Rectal smooth muscle tissue (tissue), 1 donor: ENCODE data around the gene ROBO1.

Experiments
- H3K27ac ChIP-seq: one replicate; pipeline ENCODE4 v1.7.0; 2013; ENCODE audit warnings: low read depth, low read length, inconsistent platforms
- H3K27me3 ChIP-seq: one replicate; pipeline ENCODE4 v1.7.0; 2013; ENCODE audit warnings: low read length; ENCODE audit not compliant: control insufficient read depth, insufficient read depth
- H3K36me3 ChIP-seq: one replicate; pipeline ENCODE4 v1.7.0; 2013; ENCODE audit warnings: low read length; ENCODE audit not compliant: control insufficient read depth, insufficient read depth
- H3K4me1 ChIP-seq: one replicate; pipeline ENCODE4 v1.7.0; 2013; ENCODE audit warnings: low read length; ENCODE audit not compliant: control insufficient read depth, insufficient read depth
- H3K4me3 ChIP-seq: one replicate; pipeline ENCODE4 v1.7.0; 2013; ENCODE audit warnings: low read length
- H3K9ac ChIP-seq: one replicate; pipeline ENCODE4 v1.7.0; 2013; ENCODE audit warnings: low read length

The ROBO1 gene

DNA sequence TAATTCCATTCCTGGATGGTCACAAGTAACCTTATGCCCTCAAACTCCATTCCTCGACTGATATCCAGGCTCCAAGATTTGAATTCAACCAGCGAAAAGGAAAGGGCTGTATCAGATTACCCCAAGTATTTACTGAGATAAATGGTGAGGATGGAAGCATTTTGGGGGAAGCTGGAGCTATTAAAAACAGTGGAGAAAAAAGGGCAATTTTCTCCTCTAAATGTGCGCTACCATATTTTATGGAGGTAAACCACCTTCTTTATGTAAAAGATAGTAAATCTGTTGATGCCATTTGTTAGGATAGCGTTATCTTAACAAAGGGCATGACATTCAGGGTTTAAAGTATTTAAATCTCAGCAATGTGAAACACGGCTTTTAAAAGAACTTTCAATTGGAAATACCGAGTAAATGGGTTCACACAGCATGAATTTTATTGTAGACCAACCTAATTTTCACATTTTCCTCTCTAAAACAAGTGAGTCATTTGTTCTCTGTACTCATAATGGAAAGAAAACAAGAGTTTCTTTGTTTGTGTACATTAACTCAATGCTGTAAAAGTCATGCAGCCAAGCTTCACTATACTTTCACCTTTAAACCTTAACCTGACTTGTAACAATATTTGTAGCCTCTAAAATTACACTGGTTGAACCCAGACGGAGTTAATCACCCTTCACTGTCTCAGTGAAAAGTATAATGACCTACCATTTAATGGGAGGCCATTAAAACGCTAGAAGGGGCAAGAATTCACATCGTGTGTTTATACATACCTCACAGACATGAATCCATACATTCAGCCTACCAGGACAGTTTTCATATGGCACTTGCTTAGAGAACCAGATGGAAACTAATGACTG is 773.4 kb downstream of the ROBO1 start:
- no peak overlapping the region for H3K4me3 ChIP-seq
- no peak overlapping the region for H3K27ac ChIP-seq
- H3K4me1 ChIP-seq: no peaks in the 10 kb centered on the region
- no peaks in the 10 kb centered on the region for H3K36me3 ChIP-seq
- H3K27me3 ChIP-seq: no peaks in the 10 kb centered on the region
- H3K9ac ChIP-seq: no peak overlapping the region

- H3K4me1 ChIP-seq: no peaks in the 10 kb centered on the region
- H3K27ac ChIP-seq: no peak overlapping the region
- no peak overlapping the region for H3K9ac ChIP-seq
- H3K4me3 ChIP-seq: no peak overlapping the region
- no peaks in the 10 kb centered on the region for H3K36me3 ChIP-seq
- no peaks in the 10 kb centered on the region for H3K27me3 ChIP-seq
These were observed 774.4 kb downstream of the ROBO1 start for GRCh38 chr3:78993375-78993774.

GRCh38 chr3:78992830-78993229 is 775.0 kb downstream of the ROBO1 start:
- H3K9ac ChIP-seq: no peak overlapping the region
- H3K4me3 ChIP-seq: no peak overlapping the region
- no peaks in the 10 kb centered on the region for H3K36me3 ChIP-seq
- H3K27ac ChIP-seq: no peak overlapping the region
- no peaks in the 10 kb centered on the region for H3K27me3 ChIP-seq
- H3K4me1 ChIP-seq: no peaks in the 10 kb centered on the region

DNA sequence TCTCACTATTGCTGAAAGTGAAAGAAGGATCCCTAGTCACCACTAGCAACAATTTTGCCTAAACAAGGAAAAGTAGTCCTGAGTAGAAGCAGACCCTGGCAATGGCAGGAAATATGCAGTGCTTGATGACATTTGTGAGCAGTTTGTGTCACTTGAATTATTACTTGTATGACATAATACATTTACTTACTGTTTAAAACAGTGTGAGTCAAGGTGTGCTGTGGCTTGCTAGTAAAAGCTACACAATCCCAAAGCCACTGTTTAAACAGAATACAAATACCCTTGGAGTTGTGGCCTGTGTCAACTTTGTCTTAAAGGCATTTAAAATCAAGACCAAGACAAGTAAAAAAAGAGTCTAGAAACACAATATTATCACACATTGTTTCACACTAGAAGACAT is 775.4 kb downstream of the ROBO1 start:
- Histone ChIP-seq H3K9ac (no peak overlapping the region), H3K36me3 (no peaks in the 10 kb centered on the region), H3K4me1 (no peaks in the 10 kb centered on the region), H3K27ac (no peak overlapping the region), H3K27me3 (no peaks in the 10 kb centered on the region), H3K4me3 (no peak overlapping the region)

DNA sequence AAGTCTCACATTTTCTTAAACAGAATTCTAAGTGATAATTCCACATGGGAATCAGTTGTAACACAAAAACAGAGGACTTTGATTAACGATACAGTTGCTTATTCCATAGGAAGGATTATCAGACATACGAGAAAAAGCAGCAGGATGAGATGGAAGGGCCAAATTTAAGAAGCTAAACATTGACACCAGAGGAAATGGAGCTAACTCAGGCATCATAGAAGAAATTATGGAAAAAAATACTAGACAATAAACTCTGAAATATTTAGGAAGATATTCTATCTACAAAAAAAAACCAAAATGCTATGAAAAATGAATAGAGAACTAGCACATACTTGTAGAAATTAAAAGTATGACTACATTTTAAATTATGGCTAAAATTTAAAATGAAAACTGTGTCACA is 776.1 kb downstream of the ROBO1 start:
- no peak overlapping the region for H3K27ac ChIP-seq

DNA sequence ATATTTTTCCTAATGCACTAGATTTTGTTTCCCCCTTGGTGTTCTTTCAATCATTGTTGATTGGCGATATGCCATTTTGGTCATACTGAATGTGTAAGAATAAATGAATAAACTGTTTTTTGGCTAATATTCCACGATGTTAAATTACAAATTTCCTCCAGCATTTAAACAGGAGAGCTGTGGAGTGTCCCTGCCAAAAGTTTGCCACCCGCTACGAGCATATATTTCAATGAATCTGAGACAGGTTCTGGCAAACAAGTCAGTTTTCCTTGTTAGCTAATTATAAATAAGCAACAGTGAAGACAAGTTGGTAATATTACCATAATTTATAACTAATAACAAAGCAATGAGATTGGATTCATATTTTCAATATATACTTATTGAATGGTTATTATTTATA is 777.6 kb downstream of the ROBO1 start:
- H3K27me3 ChIP-seq: no peaks in the 10 kb centered on the region

More for the DNA sequence above, 776.1 kb downstream of the ROBO1 start:
- H3K4me3 ChIP-seq: no peak overlapping the region
- H3K27me3 ChIP-seq: no peaks in the 10 kb centered on the region
- H3K36me3 ChIP-seq: no peaks in the 10 kb centered on the region
- no peak overlapping the region for H3K9ac ChIP-seq
- no peaks in the 10 kb centered on the region for H3K4me1 ChIP-seq

GRCh38 chr3:78988324-78988723 is 779.5 kb downstream of the ROBO1 start:
- Histone ChIP-seq H3K36me3 (no peaks in the 10 kb centered on the region), H3K27ac (no peak overlapping the region), H3K4me3 (no peak overlapping the region), H3K9ac (no peak overlapping the region), H3K27me3 (no peaks in the 10 kb centered on the region), H3K4me1 (no peaks in the 10 kb centered on the region)

More for the DNA sequence above, 777.6 kb downstream of the ROBO1 start:
- H3K4me3 ChIP-seq: no peak overlapping the region
- H3K9ac ChIP-seq: no peak overlapping the region
- no peak overlapping the region for H3K27ac ChIP-seq
- no peaks in the 10 kb centered on the region for H3K36me3 ChIP-seq
- no peaks in the 10 kb centered on the region for H3K4me1 ChIP-seq

DNA sequence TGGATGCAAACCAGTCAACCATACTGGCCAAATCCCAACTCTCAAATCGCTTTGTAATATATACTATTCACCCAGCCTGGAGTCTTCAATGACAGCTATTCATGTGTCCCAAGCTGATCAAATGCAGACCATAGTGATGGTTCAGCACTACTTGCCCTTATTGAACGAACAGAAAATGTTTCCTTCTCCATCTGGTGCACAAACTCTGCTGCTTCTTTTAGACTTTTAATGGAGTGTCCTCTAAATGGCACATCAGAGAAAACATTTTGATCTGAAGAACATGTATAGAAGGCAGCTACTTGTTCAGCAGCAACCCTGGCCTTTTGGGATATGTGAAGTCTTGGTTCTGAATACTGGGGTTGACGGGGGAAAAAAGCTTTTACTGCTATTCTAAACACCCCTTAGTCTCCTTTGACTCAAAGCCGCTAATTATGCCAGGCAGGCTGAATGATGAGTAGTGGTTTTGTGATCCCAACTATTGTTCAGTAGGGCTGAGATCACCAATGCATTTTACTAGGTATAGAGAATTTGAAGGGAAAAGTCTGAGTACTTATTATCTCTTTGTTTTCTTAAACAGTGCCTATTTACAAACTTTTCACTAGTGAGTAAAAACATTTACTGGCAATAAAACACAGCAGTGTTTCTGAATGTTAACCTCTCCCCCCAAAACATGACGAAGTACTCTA is 781.2 kb downstream of the ROBO1 start:
- H3K36me3 ChIP-seq: no peaks in the 10 kb centered on the region
- H3K4me3 ChIP-seq: no peak overlapping the region
- H3K27ac ChIP-seq: no peak overlapping the region
- H3K9ac ChIP-seq: no peak overlapping the region
- H3K27me3 ChIP-seq: no peaks in the 10 kb centered on the region
- H3K4me1 ChIP-seq: no peaks in the 10 kb centered on the region

DNA sequence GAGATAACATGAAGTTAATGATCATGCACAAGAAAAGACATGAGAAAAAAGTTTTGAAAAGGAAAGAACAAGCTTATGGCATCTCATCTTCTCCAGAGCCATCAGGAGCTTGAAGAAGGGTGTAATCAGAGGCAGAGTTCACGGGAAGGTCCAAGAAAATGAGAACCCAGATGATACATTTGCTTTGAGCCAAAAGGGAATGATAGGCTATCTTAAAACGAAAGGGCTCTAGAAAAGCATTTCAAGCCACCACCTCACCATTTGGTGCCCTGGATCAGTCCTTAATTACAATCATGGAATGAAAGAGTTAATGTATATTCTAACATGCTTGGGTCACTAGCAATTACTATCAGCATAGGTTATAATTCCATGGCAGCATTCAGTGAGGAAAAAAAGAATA is 781.8 kb downstream of the ROBO1 start:
- no peak overlapping the region for H3K27ac ChIP-seq
- H3K36me3 ChIP-seq: no peaks in the 10 kb centered on the region
- H3K27me3 ChIP-seq: no peaks in the 10 kb centered on the region
- H3K9ac ChIP-seq: no peak overlapping the region
- H3K4me3 ChIP-seq: no peak overlapping the region
- H3K4me1 ChIP-seq: no peaks in the 10 kb centered on the region

- Histone ChIP-seq H3K4me1 (no peaks in the 10 kb centered on the region), H3K27me3 (no peaks in the 10 kb centered on the region), H3K27ac (no peak overlapping the region), H3K9ac (no peak overlapping the region), H3K36me3 (no peaks in the 10 kb centered on the region), H3K4me3 (no peak overlapping the region)
These were observed 788.8 kb downstream of the ROBO1 start for GRCh38 chr3:78979028-78979427.

DNA sequence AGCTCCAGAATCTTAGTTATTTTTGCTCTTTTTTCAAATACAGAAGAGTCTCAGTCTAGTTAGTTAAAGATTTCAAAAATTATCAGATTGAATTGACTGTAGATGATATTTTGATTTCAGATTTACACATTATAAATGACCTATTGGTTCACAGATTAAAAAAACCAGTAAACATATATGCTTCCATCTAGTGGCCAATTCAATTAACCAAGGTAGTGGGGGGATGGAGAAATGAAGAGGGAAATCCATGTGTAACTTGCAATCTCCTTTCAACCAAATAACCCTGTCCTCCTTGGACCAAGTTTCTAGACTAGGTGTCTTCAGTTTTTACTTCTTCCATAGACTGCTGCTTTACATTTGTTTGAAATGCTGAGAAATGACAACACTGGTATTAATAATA is 789.8 kb downstream of the ROBO1 start:
- Histone ChIP-seq H3K27ac (no peak overlapping the region), H3K27me3 (no peaks in the 10 kb centered on the region), H3K4me1 (no peaks in the 10 kb centered on the region), H3K36me3 (no peaks in the 10 kb centered on the region), H3K9ac (no peak overlapping the region), H3K4me3 (no peak overlapping the region)

- Histone ChIP-seq H3K36me3 (no peaks in the 10 kb centered on the region), H3K4me1 (no peaks in the 10 kb centered on the region), H3K27me3 (no peaks in the 10 kb centered on the region), H3K9ac (no peak overlapping the region), H3K4me3 (no peak overlapping the region), H3K27ac (no peak overlapping the region)
These were observed 790.7 kb downstream of the ROBO1 start for GRCh38 chr3:78977073-78977472.

GRCh38 chr3:78976200-78976599 is 791.6 kb downstream of the ROBO1 start:
- no peaks in the 10 kb centered on the region for H3K4me1 ChIP-seq
- H3K9ac ChIP-seq: no peak overlapping the region
- no peaks in the 10 kb centered on the region for H3K36me3 ChIP-seq
- no peaks in the 10 kb centered on the region for H3K27me3 ChIP-seq
- H3K27ac ChIP-seq: no peak overlapping the region
- H3K4me3 ChIP-seq: no peak overlapping the region
